ENCODE measurements around the gene ACTMAP. TPM values are rescaled to one million over a fixed set of nuclear protein-coding genes. Genes with fewer than 3 reads are reported as not detected.
"Not testable (repeated sequence)": the region's sequence is repeated elsewhere in the genome, so short reads cannot be mapped to it uniquely, and the experiment has no call there.

ACTMAP gene
- total RNA-seq, 1 experiment from 2014 or later, result 16.8 TPM

DNA sequence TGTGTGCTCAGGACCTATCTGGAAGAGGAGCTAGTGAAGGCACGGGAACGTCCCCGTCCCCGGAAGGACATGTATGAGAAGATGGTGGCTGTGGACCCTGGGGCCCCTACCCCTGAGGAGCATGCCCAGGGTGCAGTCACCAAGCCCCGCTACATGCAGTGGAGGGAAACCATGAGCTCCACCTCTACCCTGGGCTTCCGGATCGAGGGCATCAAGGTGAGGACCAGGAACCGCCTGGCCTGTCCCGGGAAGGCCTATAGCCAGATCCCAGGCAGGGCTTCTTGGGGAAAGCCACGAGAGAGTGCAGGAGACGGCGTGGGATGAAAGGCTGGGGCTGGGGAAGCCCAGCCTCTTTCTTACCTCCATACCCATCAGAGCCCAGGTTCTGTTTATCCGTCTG lies 17.1 kb downstream of the ACTMAP start:
- ChIA-PET RAD21 (ENCODE audit: low non-redundant PET in 1 of 2, low total read pairs in 2 of 2, uncharacterized antibody in 2 of 2, unreplicated experiment in 2 of 2) (no interaction called here), CTCF (no interaction called here), POLR2A (no interaction called here)
- DNase-seq (ENCODE audit: low read depth, low spot score) (no peak), ATAC-seq (no peak)
- H3K36me3 ChIP-seq (ENCODE audit: control insufficient read depth in 1 of 2, insufficient read depth in 2 of 2, low read length in 2 of 2), result peaks cover 17 to 23% of the 10 kb centered on the region in 2 experiments
- H3K4me1 ChIP-seq (ENCODE audit: control insufficient read depth in 1 of 2, insufficient read depth in 2 of 2, low read length in 2 of 2), result peaks cover 5 to 12% of the 10 kb centered on the region in 2 experiments; a peak in 3 of 4 replicates
- H3K4me2 ChIP-seq (ENCODE audit: low read length), result no peak overlapping the region
- no peaks in the 10 kb centered on the region for H3K9me3 ChIP-seq (ENCODE audit: control insufficient read depth in 1 of 2, insufficient read depth in 1 of 2, low read depth in 1 of 2, low read length in 2 of 2)
- H3K27me3 ChIP-seq (ENCODE audit: insufficient read depth, low read length), result no peaks in the 10 kb centered on the region
- no peaks in the 10 kb centered on the region for H3K79me2 ChIP-seq (ENCODE audit: insufficient read depth, low read length)
- H4K20me1 ChIP-seq (ENCODE audit: insufficient read depth), result no peaks in the 10 kb centered on the region
- no peak overlapping the region for H2AFZ ChIP-seq (ENCODE audit: low read depth, low read length, poor library complexity, severe bottlenecking)
- H3K27ac ChIP-seq (ENCODE audit: low read depth, low read length), result no peak overlapping the region
- no peaks in the 10 kb centered on the region for H3K9me2 ChIP-seq (ENCODE audit: insufficient read depth)
- BruUV-seq (replicated peaks), result no TSS peak
- H3K9ac ChIP-seq (ENCODE audit: low read length), result no peak overlapping the region
- TF ChIP-seq TCF7L2 (IDR thresholded peaks at IDR 0.05; ENCODE audit: borderline replicate concordance, extremely low read depth, insufficient read depth, insufficient read length) (no peak), JUND (IDR thresholded peaks at IDR 0.05) (no peak), YY1 (IDR thresholded peaks at IDR 0.05; ENCODE audit: extremely low read depth, insufficient replicate concordance, low read depth, low read length) (no peak), SP1 (IDR thresholded peaks at IDR 0.05; ENCODE audit: low read depth) (no peak)
- no peak overlapping the region for H3K4me3 ChIP-seq (replicated peaks in 1 of 2; ENCODE audit: low read depth in 1 of 2, low read length in 2 of 2)
- intact Hi-C loops (cut with micrococcal nuclease), result no loop called here

DNA sequence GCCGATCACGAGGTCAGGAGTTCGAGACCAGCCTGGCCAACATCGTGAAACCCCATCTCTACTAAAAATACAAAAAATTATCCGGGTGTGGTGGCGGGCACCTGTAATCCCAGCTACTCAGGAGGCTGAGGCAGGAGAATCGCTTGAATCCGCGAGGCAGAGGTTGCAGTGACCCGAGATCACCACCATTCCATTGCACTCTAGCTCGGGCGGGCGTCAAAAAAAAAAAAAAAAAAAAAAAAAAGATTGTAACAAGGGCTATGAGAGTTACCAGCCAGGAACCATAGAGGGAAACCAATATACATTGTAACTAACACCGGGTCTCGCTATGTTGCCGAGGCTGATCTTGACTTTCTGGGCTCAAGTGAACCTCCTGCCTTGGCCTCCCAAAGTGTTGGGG lies 18.0 kb downstream of the ACTMAP start:
- H3K79me2 ChIP-seq (ENCODE audit: insufficient read depth, low read length); H3K27ac ChIP-seq (ENCODE audit: low read depth, low read length); intact Hi-C loops (cut with micrococcal nuclease); H3K9me2 ChIP-seq (ENCODE audit: insufficient read depth); H2AFZ ChIP-seq (ENCODE audit: low read depth, low read length, poor library complexity, severe bottlenecking); BruUV-seq (replicated peaks); ATAC-seq; H3K9ac ChIP-seq (ENCODE audit: low read length); H3K27me3 ChIP-seq (ENCODE audit: insufficient read depth, low read length); H4K20me1 ChIP-seq (ENCODE audit: insufficient read depth); POLR2A ChIA-PET; H3K4me3 ChIP-seq (replicated peaks in 1 of 2; ENCODE audit: low read depth in 1 of 2, low read length in 2 of 2); H3K4me2 ChIP-seq (ENCODE audit: low read length); DNase-seq (ENCODE audit: low read depth, low spot score); RAD21 ChIA-PET (ENCODE audit: low non-redundant PET in 1 of 2, low total read pairs in 2 of 2, uncharacterized antibody in 2 of 2, unreplicated experiment in 2 of 2); H3K9me3 ChIP-seq (ENCODE audit: control insufficient read depth in 1 of 2, insufficient read depth in 1 of 2, low read depth in 1 of 2, low read length in 2 of 2): not testable (repeated sequence)
- Histone ChIP-seq H3K4me1 (ENCODE audit: control insufficient read depth in 1 of 2, insufficient read depth in 2 of 2, low read length in 2 of 2) (peaks cover 5 to 12% of the 10 kb centered on the region in 2 experiments; a peak in 3 of 4 replicates), H3K36me3 (ENCODE audit: control insufficient read depth in 1 of 2, insufficient read depth in 2 of 2, low read length in 2 of 2) (peaks cover 22 to 25% of the 10 kb centered on the region in 2 experiments)
- CTCF ChIA-PET, result interaction anchor here (1.0 kb wide), 1 partner anchor 12 kb away, joined by 3 read pairs; no protein-coding TSS in a partner anchor

DNA sequence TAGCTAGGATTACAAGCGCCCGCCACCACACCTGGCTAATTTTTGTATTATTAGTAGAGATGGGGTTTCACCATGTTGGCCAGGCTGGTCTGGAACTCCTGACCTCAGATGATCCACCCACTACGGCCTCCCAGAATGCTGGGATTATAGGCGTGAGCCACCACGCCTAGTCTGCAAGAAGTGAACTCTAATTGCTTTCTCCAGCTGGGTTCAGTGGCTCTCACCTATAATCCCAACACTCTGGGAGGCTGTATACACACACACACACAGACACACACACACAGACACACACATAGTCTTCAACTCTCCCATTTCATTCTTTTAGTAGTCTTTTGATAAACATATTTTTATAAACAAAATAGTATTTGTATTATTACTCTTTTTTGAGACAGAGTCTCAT lies 20.2 kb downstream of the ACTMAP start:
- DNase-seq (ENCODE audit: low read depth, low spot score); H3K27me3 ChIP-seq (ENCODE audit: insufficient read depth, low read length); RAD21 ChIA-PET (ENCODE audit: low non-redundant PET in 1 of 2, low total read pairs in 2 of 2, uncharacterized antibody in 2 of 2, unreplicated experiment in 2 of 2); BruUV-seq (replicated peaks); H3K4me2 ChIP-seq (ENCODE audit: low read length); CTCF ChIA-PET; H3K4me3 ChIP-seq (replicated peaks in 1 of 2; ENCODE audit: low read depth in 1 of 2, low read length in 2 of 2); H3K9me3 ChIP-seq (ENCODE audit: control insufficient read depth in 1 of 2, insufficient read depth in 1 of 2, low read depth in 1 of 2, low read length in 2 of 2); H3K9me2 ChIP-seq (ENCODE audit: insufficient read depth); H4K20me1 ChIP-seq (ENCODE audit: insufficient read depth); H3K4me1 ChIP-seq (ENCODE audit: control insufficient read depth in 1 of 2, insufficient read depth in 2 of 2, low read length in 2 of 2); H3K9ac ChIP-seq (ENCODE audit: low read length); H2AFZ ChIP-seq (ENCODE audit: low read depth, low read length, poor library complexity, severe bottlenecking); H3K79me2 ChIP-seq (ENCODE audit: insufficient read depth, low read length); H3K27ac ChIP-seq (ENCODE audit: low read depth, low read length); ATAC-seq; intact Hi-C loops (cut with micrococcal nuclease): not testable (repeated sequence)
- H3K36me3 ChIP-seq (ENCODE audit: control insufficient read depth in 1 of 2, insufficient read depth in 2 of 2, low read length in 2 of 2), result peaks cover 27 to 28% of the 10 kb centered on the region in 2 experiments
- POLR2A ChIA-PET, result interaction anchor here (0.7 kb wide), 1 partner anchor 20 kb away, joined by 3 read pairs; the partner anchor contains the start of gene ACTMAP
